GM19351 (cell line): Measurements from ENCODE around the gene NRG2.

ENCODE experiments used
- ATAC-seq: cut with Tn5 transposase; IDR thresholded peaks from one replicate; pipeline ENCODE4 v1.9.1; 2021; ENCODE audit warnings: mild to moderate bottlenecking, moderate library complexity; ENCODE audit not compliant: unreplicated experiment

The NRG2 gene

DNA sequence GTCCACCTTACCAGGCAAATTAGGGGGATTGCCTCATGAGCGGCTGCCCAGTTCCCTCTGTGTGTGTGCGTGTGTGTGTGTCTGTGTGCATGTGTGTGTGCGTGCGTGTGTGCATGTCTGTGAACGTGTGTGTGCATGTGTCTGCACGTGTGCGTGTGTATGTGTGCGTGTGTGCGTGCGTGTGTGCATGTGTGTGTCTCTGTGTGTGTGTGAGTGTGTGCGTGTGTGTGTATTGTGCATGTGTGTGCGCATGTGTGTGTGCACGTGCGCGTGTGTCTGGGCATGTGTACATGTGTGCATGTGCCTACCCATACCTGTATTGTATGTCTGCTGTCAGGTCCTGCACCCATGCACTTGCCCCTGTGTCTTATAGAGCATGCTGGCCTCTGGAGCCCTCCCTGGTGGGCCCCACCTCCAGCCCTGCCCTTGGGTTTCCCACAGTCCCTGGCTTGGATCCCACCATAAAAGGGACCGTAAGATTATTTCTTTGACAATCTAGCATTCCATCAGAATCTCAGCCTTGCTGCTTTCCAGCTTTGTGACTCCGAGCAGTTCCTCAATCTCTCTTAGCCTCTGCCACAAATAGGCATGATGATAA lies 238.2 kb downstream of the NRG2 start:
- no peak for ATAC-seq

DNA sequence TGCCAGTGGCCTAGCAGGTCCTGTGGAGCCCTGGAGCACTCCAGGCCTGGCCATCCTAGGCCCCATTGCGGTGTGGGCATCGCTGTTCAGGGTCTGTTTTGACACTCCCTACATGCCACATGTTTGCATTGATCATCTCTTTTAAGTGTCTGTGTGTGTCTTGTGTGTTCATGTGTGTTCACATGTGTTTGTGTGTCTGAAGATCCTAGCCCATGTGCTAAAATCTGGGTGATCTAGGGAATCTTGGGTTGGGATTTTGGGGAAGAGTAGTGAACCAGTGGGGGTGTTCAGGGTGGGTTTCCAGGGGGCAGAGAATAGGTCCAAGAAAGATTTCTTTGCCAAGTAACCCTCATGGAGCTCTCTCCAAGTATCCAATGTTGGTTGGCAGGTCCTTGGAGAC lies 239.1 kb downstream of the NRG2 start:
- ATAC-seq = no peak

DNA sequence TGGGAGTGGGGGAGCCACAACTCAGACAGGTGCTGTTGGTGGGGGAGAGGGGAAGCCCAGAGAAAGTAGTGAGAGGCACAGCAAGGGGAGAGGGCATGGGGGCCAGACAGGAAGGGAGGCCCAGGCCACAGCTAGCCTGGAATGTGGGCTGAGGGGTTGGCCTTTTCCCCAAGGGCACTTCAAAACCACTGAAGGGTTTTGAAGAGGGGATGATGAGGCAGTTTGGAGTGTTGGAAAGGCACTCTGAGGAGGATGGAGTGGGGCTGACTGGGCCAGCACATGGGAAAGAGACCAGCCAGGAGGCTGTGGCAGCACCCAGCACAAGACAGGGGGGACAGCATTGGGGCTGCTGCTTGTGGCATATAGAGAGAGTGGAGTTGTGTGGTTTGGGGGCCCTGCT lies 243.7 kb downstream of the NRG2 start:
- no peak for ATAC-seq

DNA sequence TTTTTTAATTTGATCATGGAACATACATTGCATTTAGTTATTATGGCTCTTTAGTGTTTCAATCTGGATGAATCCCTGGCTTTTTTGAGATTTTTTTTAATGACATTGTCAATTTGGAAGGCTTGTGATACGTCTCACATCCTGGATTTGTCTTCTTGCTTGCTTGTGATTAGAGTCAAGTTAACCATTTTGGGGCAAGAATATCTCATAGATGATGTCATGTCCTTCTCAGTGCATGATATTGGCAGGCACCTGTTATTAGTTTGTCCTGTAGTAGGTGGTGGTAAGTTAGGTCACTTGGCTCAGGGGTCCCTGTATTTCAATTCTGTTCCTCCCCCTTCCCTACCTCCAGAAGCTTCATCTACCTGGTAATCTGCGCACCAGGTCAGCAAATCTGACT lies 244.2 kb downstream of the NRG2 start:
- no peak for ATAC-seq

DNA sequence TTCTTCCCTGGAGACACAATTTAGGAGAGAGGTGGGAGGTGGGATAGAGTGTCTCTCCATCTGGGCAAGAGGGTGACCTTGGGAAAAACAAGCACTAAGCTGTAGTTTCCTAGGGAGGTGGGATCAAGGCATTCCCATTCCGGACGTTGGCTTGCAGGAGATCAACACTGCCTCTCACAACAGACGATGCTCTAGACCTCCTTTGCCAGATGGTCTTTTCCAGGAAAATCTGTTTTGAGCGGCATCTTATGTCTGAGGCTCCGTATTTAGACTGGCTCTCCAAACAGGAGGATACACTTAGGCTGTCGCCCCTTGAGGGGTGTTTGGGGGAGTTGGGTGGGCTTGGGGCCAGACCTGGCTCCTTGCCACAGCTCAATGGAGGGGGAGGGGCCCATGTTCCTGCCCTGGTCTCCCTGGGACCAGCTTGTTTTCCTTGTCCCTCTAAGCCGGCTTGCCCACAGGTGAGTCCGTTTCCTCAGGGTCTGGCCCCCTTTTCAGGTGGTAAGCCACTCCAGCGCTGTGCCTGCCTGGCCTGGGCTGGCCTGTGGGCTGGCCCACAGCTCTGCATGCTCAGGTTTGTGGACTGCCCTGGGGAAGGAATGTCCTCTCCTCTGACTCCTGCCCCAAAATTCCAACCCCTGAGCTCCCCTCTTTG lies 245.1 kb downstream of the NRG2 start:
- no peak for ATAC-seq

DNA sequence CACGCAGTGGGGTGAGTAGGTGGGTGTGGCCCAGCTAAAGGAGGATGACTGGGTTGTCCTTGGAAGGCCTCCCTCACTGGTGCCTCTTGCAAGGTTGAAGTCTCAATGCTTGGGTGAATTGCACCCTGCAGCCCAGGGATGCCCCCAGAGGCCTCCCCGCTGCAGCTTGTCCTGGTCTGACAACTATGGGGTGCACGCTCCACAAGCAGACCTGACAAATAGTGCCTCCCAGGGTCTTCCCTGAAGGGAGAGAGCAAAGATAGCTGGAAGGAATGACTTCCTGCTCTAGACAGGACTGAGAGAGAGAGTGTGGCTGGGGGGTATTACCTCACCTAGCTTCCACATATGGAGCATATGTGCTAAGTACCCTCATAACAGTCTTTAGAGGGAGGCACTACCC lies 245.8 kb downstream of the NRG2 start:
- ATAC-seq = no peak
